GM18868 (cell line): ENCODE measurements around the gene TRPM1.

Experiments
- ATAC-seq: cut with Tn5 transposase; IDR thresholded peaks from one replicate; pipeline ENCODE4 v1.9.1; 2021; ENCODE audit warnings: mild to moderate bottlenecking, moderate library complexity; ENCODE audit not compliant: unreplicated experiment

Gene TRPM1

GRCh38 chr15:30985081-30985531 lies 116.4 kb downstream of the TRPM1 start:
- peak; percentile 38 for ATAC-seq

- peak; percentile 55 for ATAC-seq
These were observed 117.0 kb downstream of the TRPM1 start for GRCh38 chr15:30984542-30984941.

GRCh38 chr15:30984118-30984517 lies 117.4 kb downstream of the TRPM1 start:
- ATAC-seq, result no peak

GRCh38 chr15:30979457-30979856 lies 122.1 kb downstream of the TRPM1 start:
- ATAC-seq, result no peak

- no peak for ATAC-seq
These were observed 123.2 kb downstream of the TRPM1 start for GRCh38 chr15:30978328-30978727.

GRCh38 chr15:30974112-30974511 lies 127.4 kb downstream of the TRPM1 start:
- ATAC-seq, result no peak

- ATAC-seq, result no peak
These were observed 128.1 kb downstream of the TRPM1 start for GRCh38 chr15:30973379-30973778.

GRCh38 chr15:30969724-30970123 lies 131.8 kb downstream of the TRPM1 start:
- no peak for ATAC-seq

GRCh38 chr15:30963681-30964080 lies 137.8 kb downstream of the TRPM1 start:
- ATAC-seq, result no peak

GRCh38 chr15:30962659-30963058 lies 138.9 kb downstream of the TRPM1 start:
- no peak for ATAC-seq

- ATAC-seq, result no peak
These were observed 139.4 kb downstream of the TRPM1 start for GRCh38 chr15:30962079-30962478.

- no peak for ATAC-seq
These were observed 143.3 kb downstream of the TRPM1 start for GRCh38 chr15:30958219-30958618.

- no peak for ATAC-seq
These were observed 145.1 kb downstream of the TRPM1 start for GRCh38 chr15:30956216-30957124.

- ATAC-seq, result no peak
These were observed 146.9 kb downstream of the TRPM1 start for GRCh38 chr15:30954674-30955073.

GRCh38 chr15:30953731-30954378 lies 147.7 kb downstream of the TRPM1 start:
- no peak for ATAC-seq

- ATAC-seq, result no peak
These were observed 148.3 kb downstream of the TRPM1 start for GRCh38 chr15:30953183-30953582.
